HUES48 (cell line): Measurements from ENCODE around the gene DSCAM.

Experiments
- H3K27ac ChIP-seq: one replicate; pipeline ENCODE4 v1.7.0; 2013; ENCODE audit warnings: low read depth, low read length, inconsistent platforms
- H3K27me3 ChIP-seq: 2 replicates; pipeline ENCODE4 v1.6.1; 2013; ENCODE audit warnings: mild to moderate bottlenecking, low read length; ENCODE audit not compliant: control insufficient read depth, insufficient read depth
- H3K36me3 ChIP-seq: 2 replicates; pipeline ENCODE4 v1.6.1; 2013; ENCODE audit warnings: low read length; ENCODE audit not compliant: control insufficient read depth, insufficient read depth
- H3K4me1 ChIP-seq: 2 replicates; pipeline ENCODE4 v1.6.1; 2013; ENCODE audit warnings: mild to moderate bottlenecking, low read length; ENCODE audit not compliant: control insufficient read depth, insufficient read depth
- H3K4me3 ChIP-seq: 2 replicates; pipeline ENCODE4 v1.5.1; 2013; ENCODE audit warnings: mild to moderate bottlenecking, low read depth, low read length
- H3K9ac ChIP-seq: 2 replicates; pipeline ENCODE4 v1.6.1; 2013; ENCODE audit warnings: mild to moderate bottlenecking, low read depth, low read length, moderate library complexity
- H3K9me3 ChIP-seq: 2 replicates; pipeline ENCODE4 v1.6.1; 2013; ENCODE audit warnings: low read length; ENCODE audit not compliant: control insufficient read depth, insufficient read depth

Gene DSCAM

GRCh38 chr21:40769231-40769630 lies 77.7 kb downstream of the DSCAM start:
- Histone ChIP-seq H3K36me3 (no peaks in the 10 kb centered on the region), H3K27me3 (no peaks in the 10 kb centered on the region), H3K4me3 (no peak overlapping the region), H3K9me3 (no peaks in the 10 kb centered on the region), H3K9ac (no peak overlapping the region), H3K27ac (no peak overlapping the region), H3K4me1 (0 out of 2 replicates have a peak, but pooled peaks cover 3% of the 10 kb centered on the region)

DNA sequence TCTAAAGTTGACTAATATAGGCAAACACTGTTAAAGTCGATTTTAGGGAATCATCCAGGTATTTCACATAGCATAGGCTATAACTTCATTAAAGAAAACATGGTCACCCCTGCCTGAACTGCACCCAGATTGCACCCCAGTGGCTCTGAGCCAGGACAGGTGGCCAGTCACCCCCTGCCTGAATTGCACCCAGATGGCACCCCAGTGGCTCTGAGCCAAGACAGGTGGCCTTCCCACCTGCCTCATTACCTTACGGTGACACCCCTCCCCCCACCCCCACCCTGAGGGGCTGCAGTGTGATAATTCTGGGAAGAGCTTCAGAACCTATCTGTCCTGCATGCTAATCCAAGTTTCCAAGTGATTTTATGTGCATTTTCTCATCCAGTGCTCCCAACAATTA lies 78.9 kb downstream of the DSCAM start:
- Histone ChIP-seq H3K4me1 (0 out of 2 replicates have a peak, but pooled peaks cover 3% of the 10 kb centered on the region), H3K4me3 (no peak overlapping the region), H3K27ac (no peak overlapping the region), H3K36me3 (no peaks in the 10 kb centered on the region), H3K27me3 (no peaks in the 10 kb centered on the region), H3K9me3 (no peaks in the 10 kb centered on the region), H3K9ac (no peak overlapping the region)

GRCh38 chr21:40766381-40766780 lies 80.6 kb downstream of the DSCAM start:
- no peaks in the 10 kb centered on the region for H3K9me3 ChIP-seq
- H3K4me1 ChIP-seq: 0 out of 2 replicates have a peak, but pooled peaks cover 3% of the 10 kb centered on the region
- H3K36me3 ChIP-seq: no peaks in the 10 kb centered on the region
- H3K27me3 ChIP-seq: no peaks in the 10 kb centered on the region
- H3K9ac ChIP-seq: no peak overlapping the region
- no peak overlapping the region for H3K27ac ChIP-seq
- no peak overlapping the region for H3K4me3 ChIP-seq

DNA sequence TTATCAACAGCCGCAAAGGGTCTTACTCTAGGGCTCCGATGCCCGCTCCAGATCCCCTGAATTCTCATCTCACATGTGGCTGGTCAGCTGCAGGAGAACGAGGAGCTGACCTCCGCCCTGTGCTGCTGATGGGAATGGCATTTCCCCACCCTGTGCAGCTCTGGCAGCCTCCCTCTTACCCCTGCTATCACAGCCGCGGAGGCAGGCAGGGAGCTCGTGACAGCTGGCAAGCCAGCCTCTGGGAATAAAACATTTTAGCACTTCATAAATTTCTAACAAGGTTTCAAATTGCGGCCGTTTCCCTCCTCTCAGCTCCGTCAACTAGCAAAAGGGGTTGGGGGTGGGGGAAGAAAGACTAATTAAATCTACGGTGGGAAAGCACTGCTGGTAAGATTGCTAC lies 81.1 kb downstream of the DSCAM start:
- Histone ChIP-seq H3K4me1 (0 out of 2 replicates have a peak, but pooled peaks cover 3% of the 10 kb centered on the region), H3K27me3 (no peaks in the 10 kb centered on the region), H3K4me3 (no peak overlapping the region), H3K9me3 (no peaks in the 10 kb centered on the region), H3K9ac (no peak overlapping the region), H3K36me3 (no peaks in the 10 kb centered on the region), H3K27ac (no peak overlapping the region)

- no peaks in the 10 kb centered on the region for H3K27me3 ChIP-seq
- no peak overlapping the region for H3K27ac ChIP-seq
- no peak overlapping the region for H3K9ac ChIP-seq
- no peak overlapping the region for H3K4me3 ChIP-seq
- H3K36me3 ChIP-seq: no peaks in the 10 kb centered on the region
- H3K9me3 ChIP-seq: no peaks in the 10 kb centered on the region
- H3K4me1 ChIP-seq: 0 out of 2 replicates have a peak, but pooled peaks cover 2% of the 10 kb centered on the region
These were observed 86.1 kb downstream of the DSCAM start for GRCh38 chr21:40760821-40761220.

- H3K27ac ChIP-seq: no peak overlapping the region
- no peaks in the 10 kb centered on the region for H3K9me3 ChIP-seq
- H3K4me1 ChIP-seq: no peaks in the 10 kb centered on the region
- no peak overlapping the region for H3K9ac ChIP-seq
- H3K36me3 ChIP-seq: no peaks in the 10 kb centered on the region
- no peaks in the 10 kb centered on the region for H3K27me3 ChIP-seq
- no peak overlapping the region for H3K4me3 ChIP-seq
These were observed 87.9 kb downstream of the DSCAM start for GRCh38 chr21:40759061-40759460.

- no peak overlapping the region for H3K9ac ChIP-seq
- 0 out of 2 replicates have a peak, but pooled peaks cover under 1% of the 10 kb centered on the region for H3K4me1 ChIP-seq
- H3K36me3 ChIP-seq: no peaks in the 10 kb centered on the region
- no peaks in the 10 kb centered on the region for H3K9me3 ChIP-seq
- no peak overlapping the region for H3K27ac ChIP-seq
- no peaks in the 10 kb centered on the region for H3K27me3 ChIP-seq
- no peak overlapping the region for H3K4me3 ChIP-seq
These were observed 89.6 kb downstream of the DSCAM start for GRCh38 chr21:40757366-40757765.

DNA sequence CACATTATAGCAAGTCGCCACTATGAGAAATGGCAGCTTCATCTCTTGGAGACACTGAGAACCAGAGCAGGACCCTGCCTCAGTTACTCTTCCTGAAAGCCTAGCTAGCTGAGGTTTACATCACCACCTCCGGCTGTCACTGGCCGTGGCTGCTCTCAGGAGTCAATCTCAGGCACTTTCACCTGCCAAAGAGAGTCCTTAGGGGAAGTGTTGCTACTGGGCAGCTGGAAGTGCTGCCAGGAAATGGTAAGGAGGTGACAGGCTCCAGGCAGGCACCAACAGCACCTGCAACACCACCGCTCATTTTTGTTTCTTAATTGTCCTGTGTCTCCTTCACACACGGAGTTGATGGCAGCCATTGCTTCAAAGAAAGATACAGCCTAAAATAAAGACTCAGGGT lies 92.5 kb downstream of the DSCAM start:
- Histone ChIP-seq H3K36me3 (no peaks in the 10 kb centered on the region), H3K4me1 (peaks cover 22% of the 10 kb centered on the region), H3K4me3 (no peak overlapping the region), H3K9ac (no peak overlapping the region), H3K27me3 (no peaks in the 10 kb centered on the region), H3K27ac (no peak overlapping the region), H3K9me3 (no peaks in the 10 kb centered on the region)

DNA sequence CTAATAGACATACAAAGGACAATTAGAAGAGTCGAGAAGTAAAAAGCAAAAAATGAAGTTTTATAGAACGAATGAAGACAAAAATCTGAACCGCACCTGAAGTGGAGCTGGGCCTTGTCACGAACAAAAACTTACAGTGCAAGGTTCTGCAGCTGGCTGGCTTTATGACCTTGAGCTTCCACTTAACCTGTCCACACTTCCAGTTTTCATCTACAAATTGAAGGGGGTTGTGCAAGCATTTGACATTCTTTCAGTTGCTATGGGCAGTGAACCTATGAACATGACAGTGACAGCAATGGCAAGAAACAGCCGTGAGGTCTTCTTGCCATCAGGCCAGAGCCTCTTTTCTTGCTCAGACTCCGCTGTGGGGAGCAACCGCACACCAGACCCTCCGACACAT lies 93.2 kb downstream of the DSCAM start:
- Histone ChIP-seq H3K36me3 (no peaks in the 10 kb centered on the region), H3K4me1 (peaks cover 22% of the 10 kb centered on the region), H3K4me3 (no peak overlapping the region), H3K27ac (no peak overlapping the region), H3K9ac (no peak overlapping the region), H3K27me3 (no peaks in the 10 kb centered on the region), H3K9me3 (no peaks in the 10 kb centered on the region)

DNA sequence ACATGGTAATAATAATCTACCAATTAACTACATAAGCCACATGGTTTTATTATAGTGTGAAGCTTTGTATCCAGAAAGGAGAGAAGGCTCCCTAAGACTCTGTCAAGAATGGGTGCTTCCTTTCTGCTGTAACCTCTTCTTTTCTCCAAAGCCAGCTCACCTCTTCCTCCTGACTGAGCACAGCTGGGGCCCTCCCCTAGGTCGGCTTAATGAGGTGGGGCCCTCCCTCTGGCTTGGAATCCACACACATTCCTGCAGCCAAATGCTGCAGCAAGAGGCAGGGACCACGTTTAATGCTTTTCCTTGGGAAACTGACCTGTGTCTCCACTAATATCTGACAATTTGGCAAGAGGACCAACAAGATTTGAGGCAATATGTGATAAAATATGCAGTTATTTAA lies 94.8 kb downstream of the DSCAM start:
- H3K4me1 ChIP-seq: peaks cover 22% of the 10 kb centered on the region
- H3K27ac ChIP-seq: no peak overlapping the region
- no peaks in the 10 kb centered on the region for H3K27me3 ChIP-seq
- H3K9ac ChIP-seq: no peak overlapping the region
- no peaks in the 10 kb centered on the region for H3K9me3 ChIP-seq
- H3K36me3 ChIP-seq: no peaks in the 10 kb centered on the region
- H3K4me3 ChIP-seq: no peak overlapping the region

DNA sequence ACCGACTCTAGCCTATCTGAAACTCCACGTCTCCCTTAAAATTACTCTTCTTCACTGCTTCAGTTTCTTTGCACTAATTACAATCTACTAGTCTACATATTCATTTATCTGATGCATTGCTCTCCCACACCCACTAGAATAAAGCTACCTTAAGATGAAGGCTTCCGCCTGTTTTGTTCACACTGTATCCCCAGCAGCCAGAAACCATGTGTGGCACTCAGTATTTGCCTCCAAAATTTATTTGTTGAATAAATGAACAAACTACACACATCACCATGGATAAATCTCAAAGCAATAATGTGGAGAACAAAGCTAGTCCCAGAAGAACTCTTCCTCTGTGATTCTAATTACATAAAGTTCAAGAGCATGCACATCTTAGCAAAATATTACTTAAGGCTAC lies 95.7 kb downstream of the DSCAM start:
- Histone ChIP-seq H3K36me3 (no peaks in the 10 kb centered on the region), H3K4me3 (no peak overlapping the region), H3K9ac (no peak overlapping the region), H3K27me3 (no peaks in the 10 kb centered on the region), H3K9me3 (no peaks in the 10 kb centered on the region), H3K4me1 (peaks cover 22% of the 10 kb centered on the region), H3K27ac (no peak overlapping the region)

DNA sequence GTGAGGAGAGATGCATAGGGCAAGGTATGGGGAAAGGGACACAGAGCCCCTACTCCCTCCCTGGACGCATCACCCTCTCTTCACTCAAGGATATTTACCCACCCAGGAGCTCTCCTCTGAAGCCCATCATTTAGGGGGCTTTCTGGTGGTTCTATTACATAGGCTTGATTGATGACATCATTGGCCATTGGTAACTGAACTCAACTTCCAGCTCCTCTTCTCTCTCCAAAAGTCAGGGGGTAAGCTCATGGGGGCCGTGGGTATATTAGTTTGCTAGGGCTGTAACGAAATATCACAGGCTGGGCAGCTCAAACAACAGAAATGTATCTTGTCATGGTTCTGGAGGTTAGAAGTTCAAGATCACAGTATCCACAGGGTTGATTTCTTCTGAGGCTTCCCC lies 110.8 kb downstream of the DSCAM start:
- Histone ChIP-seq H3K27me3 (no peaks in the 10 kb centered on the region), H3K36me3 (no peaks in the 10 kb centered on the region), H3K9ac (no peak overlapping the region), H3K27ac (no peak overlapping the region), H3K4me3 (no peak overlapping the region), H3K4me1 (no peaks in the 10 kb centered on the region), H3K9me3 (no peaks in the 10 kb centered on the region)
